GM19395 (cell line): Measurements from ENCODE around the gene CEP131.
"Not testable (repeated sequence)": the region's sequence is repeated elsewhere in the genome, so short reads cannot be mapped to it uniquely, and the experiment has no call there.

Source experiments
- ATAC-seq: cut with Tn5 transposase; IDR thresholded peaks from one replicate; pipeline ENCODE4 v1.9.1; 2021; ENCODE audit warnings: mild to moderate bottlenecking, moderate library complexity; ENCODE audit not compliant: unreplicated experiment

Gene CEP131

GRCh38 chr17:81156866-81157805 lies 65.6 kb downstream of the CEP131 start:
- ATAC-seq, result no peak

- no peak for ATAC-seq
Measured at GRCh38 chr17:81154961-81155360, 67.8 kb downstream of the CEP131 start.

- ATAC-seq, result not testable (repeated sequence)
Measured at GRCh38 chr17:81154016-81154415, 68.7 kb downstream of the CEP131 start.

GRCh38 chr17:81153340-81153803 lies 69.4 kb downstream of the CEP131 start:
- no peak for ATAC-seq

GRCh38 chr17:81152288-81152828 lies 70.4 kb downstream of the CEP131 start:
- no peak for ATAC-seq

GRCh38 chr17:81151278-81151677 lies 71.5 kb downstream of the CEP131 start:
- no peak for ATAC-seq

- ATAC-seq, result no peak
Measured at GRCh38 chr17:81150377-81151077, 72.2 kb downstream of the CEP131 start.

GRCh38 chr17:81148986-81149533 lies 73.7 kb downstream of the CEP131 start:
- ATAC-seq, result no peak

- ATAC-seq, result no peak
Measured at GRCh38 chr17:81148571-81148970, 74.2 kb downstream of the CEP131 start.

GRCh38 chr17:81147701-81148100 lies 75.1 kb downstream of the CEP131 start:
- no peak for ATAC-seq

GRCh38 chr17:81146208-81146607 lies 76.6 kb downstream of the CEP131 start:
- not testable (repeated sequence) for ATAC-seq

- ATAC-seq, result no peak
Measured at GRCh38 chr17:81144423-81144781, 78.4 kb downstream of the CEP131 start.

- no peak for ATAC-seq
Measured at GRCh38 chr17:81143717-81144422, 78.9 kb downstream of the CEP131 start.

- no peak for ATAC-seq
Measured at GRCh38 chr17:81143200-81143527, 79.6 kb downstream of the CEP131 start.

- ATAC-seq, result no peak
Measured at GRCh38 chr17:81142301-81143199, 80.2 kb downstream of the CEP131 start.

GRCh38 chr17:81140695-81141094 lies 82.1 kb downstream of the CEP131 start:
- no peak for ATAC-seq

GRCh38 chr17:81140018-81140417 lies 82.7 kb downstream of the CEP131 start:
- no peak for ATAC-seq
